Thyroid gland (tissue), 4 donors: ENCODE results near the gene SEMA3C.

Experiments used
- POLR2A ChIP-seq, 2 donors: fragments of 450-650 bp; IDR thresholded peaks; one replicate each; pipeline ENCODE4 v1.6.1; 2017; ENCODE audit warnings: antibody characterized with exemption in 2 of 2, mild to moderate bottlenecking in 2 of 2, moderate library complexity in 1 of 2
- TF ChIP-seq, protein P1 (sequence below), 6 experiments: fragments of 200-600 bp in 3 of 6; fragments of 450-650 bp in 3 of 6; sonication (generic) in 3 of 6; IDR thresholded peaks; one replicate each; pipeline ENCODE4 v1.5.1; 2016 to 2019; ENCODE audit warnings: antibody characterized with exemption in 6 of 6, mild to moderate bottlenecking in 2 of 6, inconsistent platforms in 1 of 6, moderate library complexity in 1 of 6

DNA sequence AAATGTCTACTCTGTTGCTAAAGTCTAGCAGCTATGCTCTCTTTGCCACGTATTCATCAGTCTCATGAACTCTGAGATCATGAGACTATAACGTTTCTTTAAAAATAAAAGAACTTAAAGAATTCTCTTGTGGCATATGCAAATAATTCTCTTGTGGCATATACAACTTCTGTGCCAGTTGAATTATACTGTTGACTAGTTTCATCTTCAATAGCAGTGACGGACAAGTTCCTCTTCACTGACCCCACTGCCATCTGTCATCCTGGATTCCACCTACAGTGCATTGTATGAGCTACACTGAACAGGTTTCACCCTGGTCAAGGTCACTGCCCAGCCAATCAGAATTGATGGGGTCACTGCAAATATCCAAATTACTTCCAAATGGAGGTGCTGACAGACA lies 192.2 kb downstream of the SEMA3C start:
- TF ChIP-seq, protein P1, sequence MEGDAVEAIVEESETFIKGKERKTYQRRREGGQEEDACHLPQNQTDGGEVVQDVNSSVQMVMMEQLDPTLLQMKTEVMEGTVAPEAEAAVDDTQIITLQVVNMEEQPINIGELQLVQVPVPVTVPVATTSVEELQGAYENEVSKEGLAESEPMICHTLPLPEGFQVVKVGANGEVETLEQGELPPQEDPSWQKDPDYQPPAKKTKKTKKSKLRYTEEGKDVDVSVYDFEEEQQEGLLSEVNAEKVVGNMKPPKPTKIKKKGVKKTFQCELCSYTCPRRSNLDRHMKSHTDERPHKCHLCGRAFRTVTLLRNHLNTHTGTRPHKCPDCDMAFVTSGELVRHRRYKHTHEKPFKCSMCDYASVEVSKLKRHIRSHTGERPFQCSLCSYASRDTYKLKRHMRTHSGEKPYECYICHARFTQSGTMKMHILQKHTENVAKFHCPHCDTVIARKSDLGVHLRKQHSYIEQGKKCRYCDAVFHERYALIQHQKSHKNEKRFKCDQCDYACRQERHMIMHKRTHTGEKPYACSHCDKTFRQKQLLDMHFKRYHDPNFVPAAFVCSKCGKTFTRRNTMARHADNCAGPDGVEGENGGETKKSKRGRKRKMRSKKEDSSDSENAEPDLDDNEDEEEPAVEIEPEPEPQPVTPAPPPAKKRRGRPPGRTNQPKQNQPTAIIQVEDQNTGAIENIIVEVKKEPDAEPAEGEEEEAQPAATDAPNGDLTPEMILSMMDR (IDR thresholded peaks at IDR 0.05): no peak
- TF ChIP-seq POLR2A (IDR thresholded peaks at IDR 0.05): no peak
